Panc1 (cell line): ENCODE results near the gene ADAT1.

ENCODE experiments used
- POLR2AphosphoS5 ChIP-seq: IDR thresholded peaks from 2 replicates; pipeline ENCODE4 v1.6.1; 2012; ENCODE audit warnings: mild to moderate bottlenecking, low read depth, low read length, moderate library complexity
- SIN3A ChIP-seq: IDR thresholded peaks from 2 replicates; pipeline ENCODE4 v1.6.1; 2012; ENCODE audit warnings: low read depth, mild to moderate bottlenecking, low read length, moderate library complexity, borderline replicate concordance; ENCODE audit not compliant: insufficient read depth
- TCF7L2 ChIP-seq: IDR thresholded peaks from 2 replicates; pipeline ENCODE4 v1.6.1; 2011; ENCODE audit warnings: mild to moderate bottlenecking, low read depth, low read length, inconsistent platforms
- TF ChIP-seq, protein P1 (sequence below), 2 experiments: IDR thresholded peaks; 2 replicates each; pipeline ENCODE4 v1.6.1; 2011 to 2012; ENCODE audit warnings: low read depth in 2 of 2, control low read depth in 1 of 2, low read length in 1 of 2, mild to moderate bottlenecking in 1 of 2, moderate library complexity in 1 of 2; ENCODE audit not compliant: insufficient read depth in 1 of 2
- TF ChIP-seq, protein P2 (sequence below): fragments of 450-650 bp; IDR thresholded peaks from 2 replicates; pipeline ENCODE4 v1.5.1; 2017; ENCODE audit warnings: mild to moderate bottlenecking

DNA sequence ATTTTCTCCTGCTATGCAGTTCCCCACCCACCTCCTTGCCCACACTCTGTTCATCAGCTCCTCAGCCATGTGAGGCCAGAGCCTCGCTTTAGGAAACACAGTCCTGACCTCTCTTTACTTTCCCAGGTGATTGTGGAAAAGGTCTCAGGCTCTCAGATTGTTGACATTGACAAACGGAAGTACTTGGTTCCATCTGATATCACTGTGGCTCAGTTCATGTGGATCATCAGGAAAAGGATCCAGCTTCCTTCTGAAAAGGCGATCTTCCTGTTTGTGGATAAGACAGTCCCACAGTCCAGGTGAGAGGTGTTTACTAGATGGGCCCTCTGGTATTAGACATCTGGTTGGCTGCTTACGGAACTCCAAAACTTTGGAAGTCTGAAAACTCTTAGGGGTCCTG, 55.2 kb downstream of the ADAT1 start:
- TF ChIP-seq, protein P1, sequence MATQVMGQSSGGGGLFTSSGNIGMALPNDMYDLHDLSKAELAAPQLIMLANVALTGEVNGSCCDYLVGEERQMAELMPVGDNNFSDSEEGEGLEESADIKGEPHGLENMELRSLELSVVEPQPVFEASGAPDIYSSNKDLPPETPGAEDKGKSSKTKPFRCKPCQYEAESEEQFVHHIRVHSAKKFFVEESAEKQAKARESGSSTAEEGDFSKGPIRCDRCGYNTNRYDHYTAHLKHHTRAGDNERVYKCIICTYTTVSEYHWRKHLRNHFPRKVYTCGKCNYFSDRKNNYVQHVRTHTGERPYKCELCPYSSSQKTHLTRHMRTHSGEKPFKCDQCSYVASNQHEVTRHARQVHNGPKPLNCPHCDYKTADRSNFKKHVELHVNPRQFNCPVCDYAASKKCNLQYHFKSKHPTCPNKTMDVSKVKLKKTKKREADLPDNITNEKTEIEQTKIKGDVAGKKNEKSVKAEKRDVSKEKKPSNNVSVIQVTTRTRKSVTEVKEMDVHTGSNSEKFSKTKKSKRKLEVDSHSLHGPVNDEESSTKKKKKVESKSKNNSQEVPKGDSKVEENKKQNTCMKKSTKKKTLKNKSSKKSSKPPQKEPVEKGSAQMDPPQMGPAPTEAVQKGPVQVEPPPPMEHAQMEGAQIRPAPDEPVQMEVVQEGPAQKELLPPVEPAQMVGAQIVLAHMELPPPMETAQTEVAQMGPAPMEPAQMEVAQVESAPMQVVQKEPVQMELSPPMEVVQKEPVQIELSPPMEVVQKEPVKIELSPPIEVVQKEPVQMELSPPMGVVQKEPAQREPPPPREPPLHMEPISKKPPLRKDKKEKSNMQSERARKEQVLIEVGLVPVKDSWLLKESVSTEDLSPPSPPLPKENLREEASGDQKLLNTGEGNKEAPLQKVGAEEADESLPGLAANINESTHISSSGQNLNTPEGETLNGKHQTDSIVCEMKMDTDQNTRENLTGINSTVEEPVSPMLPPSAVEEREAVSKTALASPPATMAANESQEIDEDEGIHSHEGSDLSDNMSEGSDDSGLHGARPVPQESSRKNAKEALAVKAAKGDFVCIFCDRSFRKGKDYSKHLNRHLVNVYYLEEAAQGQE (IDR thresholded peaks at IDR 0.05; ENCODE audit: insufficient read depth in 1 of 2, low read depth in 2 of 2, low read length in 1 of 2) = no peak
- TF ChIP-seq, protein P2, sequence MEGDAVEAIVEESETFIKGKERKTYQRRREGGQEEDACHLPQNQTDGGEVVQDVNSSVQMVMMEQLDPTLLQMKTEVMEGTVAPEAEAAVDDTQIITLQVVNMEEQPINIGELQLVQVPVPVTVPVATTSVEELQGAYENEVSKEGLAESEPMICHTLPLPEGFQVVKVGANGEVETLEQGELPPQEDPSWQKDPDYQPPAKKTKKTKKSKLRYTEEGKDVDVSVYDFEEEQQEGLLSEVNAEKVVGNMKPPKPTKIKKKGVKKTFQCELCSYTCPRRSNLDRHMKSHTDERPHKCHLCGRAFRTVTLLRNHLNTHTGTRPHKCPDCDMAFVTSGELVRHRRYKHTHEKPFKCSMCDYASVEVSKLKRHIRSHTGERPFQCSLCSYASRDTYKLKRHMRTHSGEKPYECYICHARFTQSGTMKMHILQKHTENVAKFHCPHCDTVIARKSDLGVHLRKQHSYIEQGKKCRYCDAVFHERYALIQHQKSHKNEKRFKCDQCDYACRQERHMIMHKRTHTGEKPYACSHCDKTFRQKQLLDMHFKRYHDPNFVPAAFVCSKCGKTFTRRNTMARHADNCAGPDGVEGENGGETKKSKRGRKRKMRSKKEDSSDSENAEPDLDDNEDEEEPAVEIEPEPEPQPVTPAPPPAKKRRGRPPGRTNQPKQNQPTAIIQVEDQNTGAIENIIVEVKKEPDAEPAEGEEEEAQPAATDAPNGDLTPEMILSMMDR = no peak
- TF ChIP-seq POLR2AphosphoS5 = no peak
- TF ChIP-seq TCF7L2 = no peak
- TF ChIP-seq SIN3A = no peak
